ENCODE results near the gene ALOX15B. TPM values are rescaled to one million over a fixed set of nuclear protein-coding genes. Genes with fewer than 3 reads are reported as not detected.

Gene ALOX15B
- total RNA-seq, 2 donors from 2014 or later: 52.1 to 108 TPM

DNA sequence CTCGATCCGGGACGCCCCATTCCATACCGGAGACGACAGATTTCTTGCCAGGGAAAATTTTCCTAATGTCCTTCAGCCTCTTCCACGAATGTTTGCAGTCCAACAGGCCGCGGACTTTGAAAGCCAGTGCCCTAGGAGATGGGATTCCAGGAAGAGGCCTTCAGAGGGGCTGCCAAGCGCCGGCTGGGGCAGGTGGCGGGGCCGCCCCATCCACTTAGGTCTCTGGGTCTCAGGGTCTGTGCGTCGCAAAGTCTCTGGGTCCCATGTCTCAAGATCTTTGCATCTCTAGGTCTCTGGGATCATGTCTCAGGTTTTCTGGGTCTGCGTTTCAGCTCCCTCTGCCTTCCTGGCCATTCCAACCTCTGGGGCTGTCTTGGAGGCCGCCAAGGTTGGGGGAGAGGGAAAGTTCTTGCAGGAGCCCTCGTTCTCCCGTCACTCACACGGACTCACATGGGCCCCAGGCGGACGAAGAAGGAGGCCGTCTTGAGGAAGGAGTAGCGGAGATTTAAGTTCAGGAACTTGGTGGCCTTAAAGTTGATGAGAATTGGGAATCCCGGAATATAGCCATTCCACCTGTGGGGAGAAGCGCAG, 41.4 kb downstream of the ALOX15B start:
- WGBS: 31% methylated on average over 25 of the region's 25 CpGs
- Histone ChIP-seq H3K4me1 (replicated peaks) (no peaks in the 10 kb centered on the region), H3K27me3 (replicated peaks; ENCODE audit: insufficient read depth) (no peaks in the 10 kb centered on the region), H3K36me3 (no peaks in the 10 kb centered on the region), H3K4me3 (peak overlapping the region in 1 of 2 donors; percentile 28), H3K27ac (peak overlapping the region in 1 of 2 donors; percentile 56), H3K9me3 (no peaks in the 10 kb centered on the region)
- no peak for DNase-seq (ENCODE audit: low spot score)
- TF ChIP-seq POLR2AphosphoS5 (IDR thresholded peaks at IDR 0.05) (no peak), POLR2A (IDR thresholded peaks at IDR 0.05) (no peak)
- TF ChIP-seq, protein P1, sequence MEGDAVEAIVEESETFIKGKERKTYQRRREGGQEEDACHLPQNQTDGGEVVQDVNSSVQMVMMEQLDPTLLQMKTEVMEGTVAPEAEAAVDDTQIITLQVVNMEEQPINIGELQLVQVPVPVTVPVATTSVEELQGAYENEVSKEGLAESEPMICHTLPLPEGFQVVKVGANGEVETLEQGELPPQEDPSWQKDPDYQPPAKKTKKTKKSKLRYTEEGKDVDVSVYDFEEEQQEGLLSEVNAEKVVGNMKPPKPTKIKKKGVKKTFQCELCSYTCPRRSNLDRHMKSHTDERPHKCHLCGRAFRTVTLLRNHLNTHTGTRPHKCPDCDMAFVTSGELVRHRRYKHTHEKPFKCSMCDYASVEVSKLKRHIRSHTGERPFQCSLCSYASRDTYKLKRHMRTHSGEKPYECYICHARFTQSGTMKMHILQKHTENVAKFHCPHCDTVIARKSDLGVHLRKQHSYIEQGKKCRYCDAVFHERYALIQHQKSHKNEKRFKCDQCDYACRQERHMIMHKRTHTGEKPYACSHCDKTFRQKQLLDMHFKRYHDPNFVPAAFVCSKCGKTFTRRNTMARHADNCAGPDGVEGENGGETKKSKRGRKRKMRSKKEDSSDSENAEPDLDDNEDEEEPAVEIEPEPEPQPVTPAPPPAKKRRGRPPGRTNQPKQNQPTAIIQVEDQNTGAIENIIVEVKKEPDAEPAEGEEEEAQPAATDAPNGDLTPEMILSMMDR (IDR thresholded peaks at IDR 0.05): no peak
- intact Hi-C loops (cut with DNase I): no loop called here

DNA sequence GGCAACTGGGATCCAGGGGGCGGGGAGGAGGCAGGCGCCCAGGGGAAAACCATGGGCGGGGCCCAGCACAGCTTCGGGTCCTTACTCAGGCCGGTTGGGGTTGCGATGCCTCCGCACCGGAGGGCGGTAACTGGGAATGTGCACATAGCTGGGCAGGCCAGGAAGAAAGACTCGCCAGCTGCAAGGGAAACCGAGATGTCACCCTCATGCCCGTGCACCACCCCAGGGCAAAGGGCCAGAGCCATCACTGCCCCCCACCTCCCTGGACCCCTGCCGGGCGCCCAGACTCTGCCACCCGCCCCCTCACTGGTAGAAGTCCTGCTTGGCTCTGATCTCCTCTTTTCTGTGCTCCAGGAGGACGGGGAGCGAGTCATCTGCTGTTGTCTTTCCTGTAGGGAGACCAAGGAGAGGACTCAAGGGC, 42.0 kb downstream of the ALOX15B start:
- intact Hi-C loops (cut with DNase I): no loop called here
- Histone ChIP-seq H3K27ac (no peak overlapping the region), H3K36me3 (no peaks in the 10 kb centered on the region), H3K9me3 (no peaks in the 10 kb centered on the region), H3K4me1 (replicated peaks) (no peaks in the 10 kb centered on the region), H3K4me3 (no peak overlapping the region), H3K27me3 (replicated peaks; ENCODE audit: insufficient read depth) (no peaks in the 10 kb centered on the region)
- TF ChIP-seq POLR2AphosphoS5 (IDR thresholded peaks at IDR 0.05) (no peak), POLR2A (IDR thresholded peaks at IDR 0.05) (no peak)
- TF ChIP-seq, protein P1 (IDR thresholded peaks at IDR 0.05): no peak
- no peak for DNase-seq (ENCODE audit: low spot score)
- 57% methylated on average over 17 of the region's 17 CpGs for WGBS

DNA sequence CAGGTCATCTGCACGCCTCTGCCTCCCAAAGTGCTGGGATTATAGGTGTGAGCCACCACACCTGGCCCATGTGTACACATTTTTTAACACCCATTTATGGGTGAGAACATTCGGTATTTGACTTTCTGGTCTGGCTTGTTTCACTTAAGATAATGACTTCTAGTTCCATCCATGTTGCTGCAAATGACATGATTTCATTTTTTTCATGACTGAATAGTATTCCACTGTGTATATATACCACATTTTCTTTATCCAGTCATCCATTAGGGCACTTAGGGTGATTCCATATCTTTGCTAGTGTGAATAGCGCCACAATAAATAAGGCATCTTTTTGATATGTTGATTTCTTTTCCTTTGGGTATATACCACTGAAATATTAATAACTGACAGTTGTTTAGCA, 43.0 kb downstream of the ALOX15B start:
- WGBS: 89% methylated on average over 3 of the region's 3 CpGs
- no peak for DNase-seq (ENCODE audit: low spot score)
- Histone ChIP-seq H3K4me1 (replicated peaks) (no peaks in the 10 kb centered on the region), H3K4me3 (no peak overlapping the region), H3K9me3 (no peaks in the 10 kb centered on the region), H3K27ac (no peak overlapping the region), H3K36me3 (no peaks in the 10 kb centered on the region), H3K27me3 (replicated peaks; ENCODE audit: insufficient read depth) (no peaks in the 10 kb centered on the region)
- no peak for TF ChIP-seq POLR2A (IDR thresholded peaks at IDR 0.05)
- TF ChIP-seq, protein P1 (IDR thresholded peaks at IDR 0.05): no peak
- no peak for TF ChIP-seq POLR2AphosphoS5 (IDR thresholded peaks at IDR 0.05)
- intact Hi-C loops (cut with DNase I): no loop called here

DNA sequence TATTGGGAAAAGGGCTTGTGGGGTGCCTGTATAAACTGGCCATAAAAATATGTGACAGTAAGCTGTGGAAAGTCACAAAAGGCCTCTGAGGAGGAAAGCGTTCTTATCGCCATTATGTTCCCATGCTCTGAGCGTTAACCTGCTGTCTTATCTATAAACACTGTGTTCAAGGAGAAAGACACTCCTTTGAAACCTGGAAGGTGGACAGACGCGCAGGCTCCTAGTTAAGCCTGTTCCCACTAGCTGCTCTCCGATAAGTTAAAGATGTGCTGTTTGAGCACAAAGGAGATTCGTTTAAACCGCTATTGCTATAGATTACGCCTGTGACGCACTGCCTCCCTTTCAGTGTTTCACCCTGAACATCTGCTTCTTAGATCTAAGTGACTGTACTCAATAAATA, 43.4 kb downstream of the ALOX15B start:
- WGBS: 77% methylated on average over 10 of the region's 10 CpGs
- Histone ChIP-seq H3K27ac (no peak overlapping the region), H3K27me3 (replicated peaks; ENCODE audit: insufficient read depth) (no peaks in the 10 kb centered on the region), H3K4me1 (replicated peaks) (no peaks in the 10 kb centered on the region), H3K9me3 (no peaks in the 10 kb centered on the region), H3K4me3 (no peak overlapping the region), H3K36me3 (no peaks in the 10 kb centered on the region)
- intact Hi-C loops (cut with DNase I): no loop called here
- DNase-seq (ENCODE audit: low spot score): no peak
- TF ChIP-seq, protein P1 (IDR thresholded peaks at IDR 0.05): no peak
- no peak for TF ChIP-seq POLR2A (IDR thresholded peaks at IDR 0.05)
- TF ChIP-seq POLR2AphosphoS5 (IDR thresholded peaks at IDR 0.05): no peak

DNA sequence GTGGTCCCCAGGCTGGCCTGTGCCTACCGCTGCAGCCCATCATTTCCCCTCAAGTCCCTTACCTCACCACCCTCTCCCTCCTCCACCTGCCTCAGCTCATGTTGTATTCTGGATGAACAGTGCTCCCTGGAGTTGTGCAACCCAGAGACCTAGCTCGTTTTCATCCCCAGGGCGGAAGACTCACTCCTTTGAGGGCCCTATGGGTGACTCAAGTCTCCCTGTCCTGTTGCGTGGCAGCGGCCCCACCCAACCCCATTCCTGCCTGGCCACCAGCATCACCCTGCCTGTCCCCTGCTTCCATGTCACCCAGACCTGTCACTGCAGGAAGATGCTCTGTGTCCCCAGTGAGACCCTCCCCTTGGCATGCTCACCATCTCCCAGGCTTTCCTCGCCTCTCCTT, 45.4 kb downstream of the ALOX15B start:
- 85% methylated on average over 6 of the region's 6 CpGs for WGBS

More for the DNA sequence above, 45.4 kb downstream of the ALOX15B start:
- Histone ChIP-seq H3K27ac (no peak overlapping the region), H3K9me3 (no peaks in the 10 kb centered on the region), H3K36me3 (no peaks in the 10 kb centered on the region), H3K4me3 (no peak overlapping the region), H3K4me1 (replicated peaks) (no peaks in the 10 kb centered on the region), H3K27me3 (replicated peaks; ENCODE audit: insufficient read depth) (no peaks in the 10 kb centered on the region)
- DNase-seq (ENCODE audit: low spot score): no peak
- intact Hi-C loops (cut with DNase I): no loop called here
- TF ChIP-seq, protein P1 (IDR thresholded peaks at IDR 0.05): no peak
- TF ChIP-seq POLR2A (IDR thresholded peaks at IDR 0.05): no peak
- TF ChIP-seq POLR2AphosphoS5 (IDR thresholded peaks at IDR 0.05): no peak

All from prostate gland (tissue), 2 donors.